Lung (tissue), 12 donors: ENCODE results near the gene RTN4IP1. TPM values are rescaled to one million over a fixed set of nuclear protein-coding genes. Genes with fewer than 3 reads are reported as not detected.
"Not testable (repeated sequence)": the region's sequence is repeated elsewhere in the genome, so short reads cannot be mapped to it uniquely, and the experiment has no call there.

Experiments
- ATAC-seq: fragments of 200-7000 bp; cut with Tn5 transposase; one replicate; pipeline ENCODE4 v1.9.1; 2020; ENCODE audit warnings: moderate number of reproducible peaks; ENCODE audit not compliant: insufficient read depth, low FRiP score
- DNase-seq, 3 donors: peaks; one replicate each; pipeline ENCODE4 v3.0.0-alpha.2; 2013 to 2017
- H3K27ac ChIP-seq, 2 donors: one replicate each; pipeline ENCODE4 v1.5.1; 2013; ENCODE audit warnings: mild to moderate bottlenecking in 2 of 2, moderate library complexity in 2 of 2, control low read depth in 1 of 2, inconsistent platforms in 1 of 2, low read depth in 1 of 2, low read length in 1 of 2
- H3K27me3 ChIP-seq, 3 donors: one replicate each; pipeline ENCODE4 v1.5.1; 2013; ENCODE audit warnings: low read length in 2 of 3; ENCODE audit not compliant: control insufficient read depth in 3 of 3, insufficient read depth in 3 of 3
- H3K36me3 ChIP-seq, 4 donors: one replicate each; pipeline ENCODE4 v1.5.1; 2013; ENCODE audit warnings: low read length in 4 of 4, mild to moderate bottlenecking in 1 of 4, moderate library complexity in 1 of 4; ENCODE audit not compliant: control insufficient read depth in 4 of 4, insufficient read depth in 4 of 4
- H3K4me1 ChIP-seq, 5 donors: one replicate each; pipeline ENCODE4 v1.5.1; 2013; ENCODE audit warnings: low read length in 5 of 5, mild to moderate bottlenecking in 2 of 5, moderate library complexity in 1 of 5; ENCODE audit not compliant: control insufficient read depth in 5 of 5, insufficient read depth in 5 of 5
- H3K4me3 ChIP-seq: one replicate; pipeline ENCODE4 v1.5.1; 2013; ENCODE audit warnings: mild to moderate bottlenecking, control low read depth, moderate library complexity
- H3K9ac ChIP-seq, 2 donors: one replicate each; pipeline ENCODE4 v1.5.1; 2013; ENCODE audit warnings: low read length in 2 of 2, control low read depth in 1 of 2; ENCODE audit not compliant: insufficient read depth in 1 of 2
- H3K9me3 ChIP-seq, 4 donors: one replicate each; pipeline ENCODE4 v1.5.1; 2013; ENCODE audit warnings: low read length in 3 of 4, mild to moderate bottlenecking in 1 of 4, moderate library complexity in 1 of 4; ENCODE audit not compliant: control insufficient read depth in 4 of 4, insufficient read depth in 3 of 4
- WGBS, 2 donors: extraction: QIAGEN DNeasy Blood & Tissue Kit; methylation state at CpG; one replicate each; pipeline ENCODE4 v1.1.7; 2013; 5-methylcytosine and 5-hydroxymethylcytosine counted together
- polyA plus RNA-seq, 2 donors: library from polyadenylated mRNA; stranded (reverse); fragments of 200-250 nt; gene quantifications; one replicate each; pipeline ENCODE4 v1.2.1, GENCODE V29; 2013
- total RNA-seq, 2 donors: library from RNA; depleted of rRNA in 1 of 2; stranded (reverse); fragments of >200 nt in 1 of 2; gene quantifications; one replicate each; pipeline ENCODE4 v1.2.1, GENCODE V29; 2014 to 2021
- TF ChIP-seq, protein P1 (sequence below): IDR thresholded peaks from 2 replicates; pipeline ENCODE4 v1.5.1; 2012; ENCODE audit warnings: mild to moderate bottlenecking; ENCODE audit errors: control extremely low read depth, extremely low read depth
- donor health status: control.
- donor health status: control.
- donor health status: Bipolar disorder and iron deficiency.
- donor health status: healthy.
- donor health status: DM: yes; HTN: yes; CAD: no.

Gene RTN4IP1
- total and polyA plus RNA-seq, 4 donors: 2.8 to 5.6 (median 4.6) TPM

DNA sequence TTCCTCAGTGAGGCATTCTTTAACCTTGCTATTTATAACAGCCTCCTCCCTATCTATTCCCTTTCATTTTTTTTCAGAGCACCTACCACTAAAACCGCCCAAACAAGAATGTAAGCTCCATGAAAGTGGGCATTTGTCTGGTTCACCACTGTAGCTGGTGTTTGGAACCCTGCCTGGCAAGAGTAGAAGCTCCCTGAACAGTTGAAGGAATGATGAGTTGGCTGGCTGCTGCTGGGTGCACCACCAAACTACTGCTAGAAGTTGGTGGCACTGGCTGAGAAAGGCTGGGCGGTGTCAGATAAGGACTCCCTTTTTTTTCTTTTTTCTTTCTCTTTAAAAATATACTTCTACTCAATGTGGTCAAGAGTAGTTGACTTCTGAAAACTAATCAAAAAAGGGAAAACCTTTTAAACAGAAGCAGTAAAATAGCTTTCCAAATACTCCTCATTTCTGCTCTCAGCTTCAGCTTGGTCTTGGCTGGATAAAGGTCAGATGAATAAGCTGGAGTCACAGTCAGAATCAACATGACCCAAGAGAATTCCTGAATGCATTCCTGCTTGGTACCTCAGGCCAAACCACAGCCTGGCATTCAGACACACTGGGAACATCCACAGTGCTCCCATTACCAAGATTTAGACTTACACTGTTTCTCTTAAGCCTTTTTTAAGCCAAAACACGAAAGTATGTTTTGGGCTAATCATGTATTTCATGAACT lies 38.0 kb downstream of the RTN4IP1 start:
- DNase-seq: no peak
- peaks cover 0 to 16% (median 2%) of the 10 kb centered on the region in 4 donors for H3K36me3 ChIP-seq
- no peak for ATAC-seq
- TF ChIP-seq, protein P1, sequence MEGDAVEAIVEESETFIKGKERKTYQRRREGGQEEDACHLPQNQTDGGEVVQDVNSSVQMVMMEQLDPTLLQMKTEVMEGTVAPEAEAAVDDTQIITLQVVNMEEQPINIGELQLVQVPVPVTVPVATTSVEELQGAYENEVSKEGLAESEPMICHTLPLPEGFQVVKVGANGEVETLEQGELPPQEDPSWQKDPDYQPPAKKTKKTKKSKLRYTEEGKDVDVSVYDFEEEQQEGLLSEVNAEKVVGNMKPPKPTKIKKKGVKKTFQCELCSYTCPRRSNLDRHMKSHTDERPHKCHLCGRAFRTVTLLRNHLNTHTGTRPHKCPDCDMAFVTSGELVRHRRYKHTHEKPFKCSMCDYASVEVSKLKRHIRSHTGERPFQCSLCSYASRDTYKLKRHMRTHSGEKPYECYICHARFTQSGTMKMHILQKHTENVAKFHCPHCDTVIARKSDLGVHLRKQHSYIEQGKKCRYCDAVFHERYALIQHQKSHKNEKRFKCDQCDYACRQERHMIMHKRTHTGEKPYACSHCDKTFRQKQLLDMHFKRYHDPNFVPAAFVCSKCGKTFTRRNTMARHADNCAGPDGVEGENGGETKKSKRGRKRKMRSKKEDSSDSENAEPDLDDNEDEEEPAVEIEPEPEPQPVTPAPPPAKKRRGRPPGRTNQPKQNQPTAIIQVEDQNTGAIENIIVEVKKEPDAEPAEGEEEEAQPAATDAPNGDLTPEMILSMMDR: no peak
- WGBS, 2 donors: 91 to 95% methylated on average over 3 of the region's 3 CpGs
- no peaks in the 10 kb centered on the region for H3K4me1 ChIP-seq
- H3K27me3 ChIP-seq: no peaks in the 10 kb centered on the region
- H3K9ac ChIP-seq: no peak overlapping the region
- H3K4me3 ChIP-seq: no peak overlapping the region
- no peaks in the 10 kb centered on the region for H3K9me3 ChIP-seq
- no peak overlapping the region for H3K27ac ChIP-seq

DNA sequence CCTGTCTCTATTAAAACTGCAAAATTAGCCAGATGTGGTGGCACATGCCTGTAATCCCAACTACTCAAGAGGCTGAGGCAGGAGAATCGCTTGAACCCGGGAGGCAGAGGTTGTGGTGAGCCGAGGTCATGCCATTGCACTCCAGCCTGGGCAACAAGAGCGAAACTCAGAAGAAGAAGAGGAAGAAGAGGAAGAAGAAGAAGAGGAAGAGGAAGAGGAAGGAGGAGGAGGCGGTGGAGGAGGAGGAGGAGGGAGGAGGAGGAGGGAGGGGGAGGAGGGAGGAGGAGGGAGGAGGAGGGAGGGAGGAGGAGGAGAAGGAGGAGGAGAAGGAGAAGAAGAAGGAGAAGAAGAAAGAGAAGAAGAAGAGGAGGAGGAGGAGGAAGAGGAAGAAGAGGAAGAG lies 40.4 kb downstream of the RTN4IP1 start:
- WGBS, 2 donors: 62 to 66% methylated on average over 3 to 4 of the region's 5 CpGs
- not testable (repeated sequence) for H3K4me1 ChIP-seq, H3K9me3 ChIP-seq, H3K4me3 ChIP-seq, H3K9ac ChIP-seq, H3K27ac ChIP-seq, H3K27me3 ChIP-seq, ATAC-seq, DNase-seq
- peaks cover 0 to 16% (median 3%) of the 10 kb centered on the region in 4 donors for H3K36me3 ChIP-seq

DNA sequence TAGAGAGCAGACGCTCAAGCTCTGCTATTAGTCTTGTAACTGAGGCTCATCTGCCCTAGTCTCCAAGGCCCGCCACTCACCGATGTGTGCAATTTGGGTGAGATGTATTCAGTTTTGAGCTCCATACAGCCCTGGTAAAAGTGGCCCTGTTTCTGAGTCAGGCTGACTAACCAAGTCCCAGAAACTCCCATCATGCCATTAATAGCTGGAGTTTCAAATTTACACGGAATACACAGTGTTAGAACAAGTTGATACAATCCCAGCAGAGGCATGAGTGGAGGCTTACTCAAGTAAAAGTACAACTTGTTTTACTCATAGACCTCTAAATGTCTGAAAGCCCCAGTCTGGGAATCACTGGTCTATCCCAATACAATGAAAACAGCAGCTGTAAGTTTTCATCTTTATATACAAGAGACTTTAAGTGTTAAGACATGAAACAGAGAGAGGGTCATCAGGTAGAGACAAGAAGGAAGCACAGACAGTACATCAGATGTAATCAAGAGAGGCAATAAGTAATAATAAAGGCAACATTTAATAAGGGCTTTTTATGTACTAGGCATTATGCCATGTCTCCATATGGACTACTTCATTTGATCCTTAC lies 42.4 kb downstream of the RTN4IP1 start:
- Histone ChIP-seq H3K4me3 (no peak overlapping the region), H3K27me3 (no peaks in the 10 kb centered on the region), H3K9ac (no peak overlapping the region), H3K27ac (no peak overlapping the region), H3K36me3 (peaks cover 0 to 17% (median 5%) of the 10 kb centered on the region in 4 donors), H3K4me1 (no peaks in the 10 kb centered on the region), H3K9me3 (no peaks in the 10 kb centered on the region)
- DNase-seq (no peak), ATAC-seq (no peak)
- 85 to 96% methylated on average over 4 of the region's 4 CpGs for WGBS, 2 donors
- TF ChIP-seq, protein P1: no peak

DNA sequence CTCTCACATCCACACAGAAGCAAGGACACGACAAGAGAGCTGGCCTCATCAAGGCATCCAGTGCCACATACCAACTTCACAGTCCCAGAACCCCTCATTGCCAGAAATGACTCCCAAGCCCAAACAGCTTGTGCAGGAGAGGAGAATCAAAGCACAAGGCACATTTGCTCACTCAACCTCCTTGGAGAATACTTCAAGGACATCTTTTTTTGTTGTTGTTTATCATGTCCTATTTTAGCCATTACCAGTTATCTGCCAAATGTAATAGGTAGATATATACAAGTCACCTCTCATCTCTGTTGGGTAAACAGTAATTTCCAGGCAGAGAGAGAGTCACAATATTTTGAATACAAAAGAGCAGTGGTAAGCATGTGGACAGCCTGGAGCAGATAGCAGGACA lies 47.8 kb downstream of the RTN4IP1 start:
- Histone ChIP-seq H3K4me1 (no peaks in the 10 kb centered on the region), H3K27ac (no peak overlapping the region), H3K9ac (no peak overlapping the region), H3K9me3 (no peaks in the 10 kb centered on the region), H3K36me3 (peaks cover 0 to 9% (median 3%) of the 10 kb centered on the region in 4 donors), H3K27me3 (no peaks in the 10 kb centered on the region), H3K4me3 (no peak overlapping the region)
- TF ChIP-seq, protein P1: no peak
- no peak for DNase-seq
- 78 to 95% methylated on average over 1 of the region's 1 CpG for WGBS, 2 donors
- no peak for ATAC-seq
